ENCODE data around the gene HTR3A.

The HTR3A gene

GRCh38 chr11:114016986-114017385 lies 42.1 kb downstream of the HTR3A start:
- TF ChIP-seq, protein P1, sequence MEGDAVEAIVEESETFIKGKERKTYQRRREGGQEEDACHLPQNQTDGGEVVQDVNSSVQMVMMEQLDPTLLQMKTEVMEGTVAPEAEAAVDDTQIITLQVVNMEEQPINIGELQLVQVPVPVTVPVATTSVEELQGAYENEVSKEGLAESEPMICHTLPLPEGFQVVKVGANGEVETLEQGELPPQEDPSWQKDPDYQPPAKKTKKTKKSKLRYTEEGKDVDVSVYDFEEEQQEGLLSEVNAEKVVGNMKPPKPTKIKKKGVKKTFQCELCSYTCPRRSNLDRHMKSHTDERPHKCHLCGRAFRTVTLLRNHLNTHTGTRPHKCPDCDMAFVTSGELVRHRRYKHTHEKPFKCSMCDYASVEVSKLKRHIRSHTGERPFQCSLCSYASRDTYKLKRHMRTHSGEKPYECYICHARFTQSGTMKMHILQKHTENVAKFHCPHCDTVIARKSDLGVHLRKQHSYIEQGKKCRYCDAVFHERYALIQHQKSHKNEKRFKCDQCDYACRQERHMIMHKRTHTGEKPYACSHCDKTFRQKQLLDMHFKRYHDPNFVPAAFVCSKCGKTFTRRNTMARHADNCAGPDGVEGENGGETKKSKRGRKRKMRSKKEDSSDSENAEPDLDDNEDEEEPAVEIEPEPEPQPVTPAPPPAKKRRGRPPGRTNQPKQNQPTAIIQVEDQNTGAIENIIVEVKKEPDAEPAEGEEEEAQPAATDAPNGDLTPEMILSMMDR (IDR thresholded peaks at IDR 0.05; ENCODE audit: low read length, missing control alignments) = no peak
- no peak for DNase-seq (ENCODE audit: low read depth)
- H3K4me3 ChIP-seq (replicated peaks; ENCODE audit: low read depth, low read length) = no peak overlapping the region

DNA sequence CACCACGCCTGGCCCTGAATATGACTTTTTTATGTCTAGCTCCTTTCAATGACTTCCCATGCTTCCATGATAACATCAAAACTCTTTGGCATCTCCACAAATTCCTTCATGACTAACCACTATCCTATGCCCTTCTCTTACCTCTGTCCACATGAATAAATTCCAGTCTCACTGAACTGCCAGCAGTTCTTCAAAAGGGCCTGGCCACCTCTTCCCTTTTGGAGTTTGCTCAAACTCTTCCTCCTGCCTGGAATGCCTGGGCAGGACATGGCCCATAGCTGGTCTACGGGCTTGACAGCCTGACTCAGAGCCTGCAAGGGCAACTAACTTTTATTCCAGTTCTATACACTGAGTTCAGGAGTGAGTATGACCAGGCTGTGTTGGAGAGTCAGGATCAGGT lies 42.8 kb downstream of the HTR3A start:
- DNase-seq (ENCODE audit: low read depth) = peak; percentile 46
- H3K4me3 ChIP-seq (replicated peaks; ENCODE audit: low read depth, low read length) = no peak overlapping the region
- TF ChIP-seq, protein P1 (IDR thresholded peaks at IDR 0.05; ENCODE audit: low read length, missing control alignments) = no peak

GRCh38 chr11:114019046-114019445 lies 44.1 kb downstream of the HTR3A start:
- no peak overlapping the region for H3K4me3 ChIP-seq (replicated peaks; ENCODE audit: low read depth, low read length)
- DNase-seq (ENCODE audit: low read depth) = no peak
- TF ChIP-seq, protein P1 (IDR thresholded peaks at IDR 0.05; ENCODE audit: low read length, missing control alignments) = no peak

DNA sequence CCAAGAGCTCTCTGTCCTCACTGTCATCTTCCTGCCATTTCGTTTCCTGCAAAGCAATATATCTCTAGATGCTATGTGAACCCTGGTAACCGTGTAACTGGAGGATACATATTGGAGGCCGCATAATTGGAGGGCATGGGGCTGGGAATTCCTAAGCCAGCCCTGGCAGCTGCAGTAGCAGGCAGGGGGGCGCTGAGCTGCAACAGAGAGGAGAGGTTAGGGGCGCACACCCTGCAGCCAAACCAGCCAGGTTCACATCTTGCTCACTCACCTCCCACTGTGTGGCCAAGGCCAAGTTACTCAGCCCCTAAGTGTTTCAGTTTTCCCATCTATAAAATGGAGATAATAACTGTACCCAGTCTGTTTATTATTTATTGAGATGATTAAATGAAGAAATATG lies 44.7 kb downstream of the HTR3A start:
- TF ChIP-seq, protein P1 (IDR thresholded peaks at IDR 0.05; ENCODE audit: low read length, missing control alignments) = no peak
- H3K4me3 ChIP-seq (replicated peaks; ENCODE audit: low read depth, low read length) = no peak overlapping the region
- no peak for DNase-seq (ENCODE audit: low read depth)

DNA sequence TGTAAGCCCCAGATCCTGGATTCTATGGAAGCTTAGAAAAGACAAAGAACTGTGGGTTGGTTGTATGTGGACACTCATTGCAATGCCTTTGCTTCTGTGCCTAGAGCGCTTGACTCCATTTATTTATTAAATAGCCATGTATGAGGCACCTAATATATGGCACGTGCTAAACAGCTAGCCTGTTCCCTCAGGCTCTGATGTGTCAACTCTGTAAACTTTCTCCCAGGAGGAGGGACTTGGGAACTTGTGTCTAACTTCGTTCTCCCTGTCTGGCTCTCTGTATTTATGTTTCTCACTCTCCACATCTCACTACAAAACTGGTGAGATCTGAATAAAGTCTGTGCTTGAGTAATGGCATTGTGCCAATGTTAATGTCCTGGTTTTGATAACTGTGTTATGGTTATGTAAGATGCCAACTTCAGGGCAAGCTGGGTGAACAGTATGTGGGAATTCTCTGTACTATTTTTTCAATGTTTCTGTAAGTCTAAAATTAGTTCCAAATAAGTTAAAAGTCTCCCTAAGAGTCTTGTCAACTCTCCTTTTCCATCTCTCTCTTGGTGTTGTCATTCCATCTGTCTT lies 50.5 kb downstream of the HTR3A start:
- H3K4me3 ChIP-seq (replicated peaks; ENCODE audit: low read depth, low read length) = no peak overlapping the region
- no peak for DNase-seq (ENCODE audit: low read depth)
- TF ChIP-seq, protein P1 (IDR thresholded peaks at IDR 0.05; ENCODE audit: low read length, missing control alignments) = no peak

DNA sequence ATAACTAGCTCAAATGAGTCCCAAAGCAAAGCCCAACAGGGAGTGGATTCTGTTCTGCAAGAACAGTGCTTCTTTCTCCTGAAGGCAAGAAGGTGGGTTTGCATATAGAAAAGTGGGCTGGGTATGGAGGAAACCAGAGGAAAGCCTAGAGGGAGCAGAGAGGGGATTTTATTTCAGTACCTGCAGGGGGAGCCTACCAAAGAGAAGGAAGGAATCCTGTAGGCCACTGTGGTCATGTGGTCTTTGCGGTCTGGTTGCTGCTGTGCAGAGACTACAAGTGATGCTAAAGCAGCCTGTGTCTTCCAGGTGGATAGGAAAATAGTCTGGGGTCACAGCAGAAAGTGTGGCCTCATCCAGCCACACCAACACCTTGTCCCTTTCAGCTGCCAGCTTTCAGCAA lies 51.4 kb downstream of the HTR3A start:
- DNase-seq (ENCODE audit: low read depth) = peak; percentile 55
- TF ChIP-seq, protein P1 (IDR thresholded peaks at IDR 0.05; ENCODE audit: low read length, missing control alignments) = peak; percentile 46

GRCh38 chr11:114027391-114027790 lies 52.5 kb downstream of the HTR3A start:
- DNase-seq (ENCODE audit: low read depth) = no peak
- TF ChIP-seq, protein P1 (IDR thresholded peaks at IDR 0.05; ENCODE audit: low read length, missing control alignments) = no peak
- H3K4me3 ChIP-seq (replicated peaks; ENCODE audit: low read depth, low read length) = no peak overlapping the region

More for the DNA sequence above, 51.4 kb downstream of the HTR3A start:
- H3K4me3 ChIP-seq (replicated peaks; ENCODE audit: low read depth, low read length) = no peak overlapping the region

Measured in fibroblast of pulmonary artery (primary cell).